Ovary (tissue), 9 donors: ENCODE results near the gene ADGRG1. TPM values are rescaled to one million over a fixed set of nuclear protein-coding genes. Genes with fewer than 3 reads are reported as not detected.

Source experiments
- DNase-seq, 5 donors: peaks; one replicate each; pipeline ENCODE4 v3.0.0-alpha.2; 2019 to 2020
- H3K27ac ChIP-seq, 2 donors: fragments of 200-600 bp; one replicate each; pipeline versions ENCODE4 v1.5.1 to v1.8.0; 2019 to 2022
- H3K27me3 ChIP-seq: fragments of 200-600 bp; one replicate; pipeline ENCODE4 v1.8.0; 2022
- H3K36me3 ChIP-seq: fragments of 200-600 bp; sonication (generic); one replicate; pipeline ENCODE4 v1.5.1; 2019
- H3K4me1 ChIP-seq: one replicate; pipeline ENCODE4 v1.8.1; 2013; ENCODE audit warnings: mild to moderate bottlenecking, moderate library complexity; ENCODE audit not compliant: insufficient read depth
- H3K4me3 ChIP-seq: fragments of 200-600 bp; sonication (generic); one replicate; pipeline ENCODE4 v1.5.1; 2017
- H3K9me3 ChIP-seq, 2 donors: fragments of 200-600 bp in 1 of 2; sonication (generic) in 1 of 2; one replicate each; pipeline versions ENCODE4 v1.5.1 to v1.8.1; 2013 to 2019; ENCODE audit warnings: mild to moderate bottlenecking in 1 of 2, moderate library complexity in 1 of 2
- EP300 ChIP-seq: sonication (generic); formaldehyde crosslinking; IDR thresholded peaks from one replicate; pipeline ENCODE4 v1.6.1; 2017; ENCODE audit warnings: antibody characterized with exemption
- POLR2A ChIP-seq: fragments of 450-650 bp; IDR thresholded peaks from one replicate; pipeline ENCODE4 v1.6.1; 2017; ENCODE audit warnings: antibody characterized with exemption, mild to moderate bottlenecking, moderate library complexity
- WGBS, 3 donors: extraction: QIAGEN DNeasy Blood & Tissue Kit in 1 of 3; methylation state at CpG; one replicate each; pipeline versions ENCODE4 v1.1.5 to v1.1.7; 2013 to 2017; 5-methylcytosine and 5-hydroxymethylcytosine counted together
- intact Hi-C, 4 donors: fragments of 100-400 bp; cut with DNase I; formaldehyde crosslinking; loops; one replicate each; pipeline versions ENCODE4 v1.11.0 to v1.15.1; 2022 to 2023
- polyA plus RNA-seq, 2 donors: library from polyadenylated mRNA; stranded (reverse); fragments of 200-250 nt in 1 of 2; fragments of 350-450 nt in 1 of 2; fragmentation: Illumina TruSeq in 1 of 2; extraction: RNeasy Lipid Tissue Mini Kit (QIAGEN cat#74804) in 1 of 2; gene quantifications; one replicate each; pipeline ENCODE4 v1.2.3, GENCODE V29; 2013 to 2014
- total RNA-seq, 7 donors: library from RNA; depleted of rRNA in 2 of 7; stranded (reverse); fragments of >200 nt in 2 of 7; fragmentation: NEBNext Ultra II Directional in 3 of 7; extraction: Animal tissue kit (Norgen Biotek cat#: 25700) in 3 of 7; gene quantifications; one replicate each; pipeline versions ENCODE4 v1.1.0 to v1.2.4, GENCODE V29; 2016 to 2023
- TF ChIP-seq, protein P1 (sequence below), 3 donors: fragments of 450-650 bp in 2 of 3; fragments of 200-600 bp in 1 of 3; IDR thresholded peaks; one replicate each; pipeline versions ENCODE4 v1.5.1 to v1.8.0; 2016 to 2022; ENCODE audit warnings: antibody characterized with exemption in 3 of 3, mild to moderate bottlenecking in 1 of 3
- donor health status: DM: no; HTN: no; CAD: no; lungs with moderate emphysema.
- donor health status: DM: no; HTN: no; CAD: no.
- donor health status: Bipolar disorder and iron deficiency.
- donor health status: DM: yes; HTN: yes; CAD: no.
- donor health status: DM: no; HTN: no; CAD: no.
- donor health status: DM: yes; HTN: yes; CAD: no.

ADGRG1 gene
- total and polyA plus RNA-seq, 9 donors = 6.2 to 54.0 (median 9.1) TPM

DNA sequence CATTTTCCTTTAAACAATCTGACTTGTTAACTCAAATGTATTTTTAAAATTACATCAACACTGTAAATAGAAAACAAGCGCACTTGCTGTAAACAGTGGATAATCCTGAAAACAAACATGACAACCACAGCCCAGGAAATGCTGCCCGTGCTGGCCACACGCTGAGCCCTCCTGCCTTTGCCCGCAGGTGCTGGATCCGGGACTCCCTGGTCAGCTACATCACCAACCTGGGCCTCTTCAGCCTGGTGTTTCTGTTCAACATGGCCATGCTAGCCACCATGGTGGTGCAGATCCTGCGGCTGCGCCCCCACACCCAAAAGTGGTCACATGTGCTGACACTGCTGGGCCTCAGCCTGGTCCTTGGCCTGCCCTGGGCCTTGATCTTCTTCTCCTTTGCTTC, 33.1 kb downstream of the ADGRG1 start:
- no peaks in the 10 kb centered on the region for H3K36me3 ChIP-seq
- 79 to 98% (median 93%) methylated on average over 7 of the region's 7 CpGs for WGBS, 3 donors
- no peaks in the 10 kb centered on the region for H3K4me1 ChIP-seq
- H3K4me3 ChIP-seq = no peak overlapping the region
- DNase-seq = no peak
- intact Hi-C loops = no loop called here
- H3K27ac ChIP-seq = no peak overlapping the region
- no peaks in the 10 kb centered on the region for H3K27me3 ChIP-seq
- TF ChIP-seq POLR2A = no peak
- TF ChIP-seq EP300 = no peak
- TF ChIP-seq, protein P1, sequence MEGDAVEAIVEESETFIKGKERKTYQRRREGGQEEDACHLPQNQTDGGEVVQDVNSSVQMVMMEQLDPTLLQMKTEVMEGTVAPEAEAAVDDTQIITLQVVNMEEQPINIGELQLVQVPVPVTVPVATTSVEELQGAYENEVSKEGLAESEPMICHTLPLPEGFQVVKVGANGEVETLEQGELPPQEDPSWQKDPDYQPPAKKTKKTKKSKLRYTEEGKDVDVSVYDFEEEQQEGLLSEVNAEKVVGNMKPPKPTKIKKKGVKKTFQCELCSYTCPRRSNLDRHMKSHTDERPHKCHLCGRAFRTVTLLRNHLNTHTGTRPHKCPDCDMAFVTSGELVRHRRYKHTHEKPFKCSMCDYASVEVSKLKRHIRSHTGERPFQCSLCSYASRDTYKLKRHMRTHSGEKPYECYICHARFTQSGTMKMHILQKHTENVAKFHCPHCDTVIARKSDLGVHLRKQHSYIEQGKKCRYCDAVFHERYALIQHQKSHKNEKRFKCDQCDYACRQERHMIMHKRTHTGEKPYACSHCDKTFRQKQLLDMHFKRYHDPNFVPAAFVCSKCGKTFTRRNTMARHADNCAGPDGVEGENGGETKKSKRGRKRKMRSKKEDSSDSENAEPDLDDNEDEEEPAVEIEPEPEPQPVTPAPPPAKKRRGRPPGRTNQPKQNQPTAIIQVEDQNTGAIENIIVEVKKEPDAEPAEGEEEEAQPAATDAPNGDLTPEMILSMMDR (IDR thresholded peaks at IDR 0.05) = no peak
- no peaks in the 10 kb centered on the region for H3K9me3 ChIP-seq

DNA sequence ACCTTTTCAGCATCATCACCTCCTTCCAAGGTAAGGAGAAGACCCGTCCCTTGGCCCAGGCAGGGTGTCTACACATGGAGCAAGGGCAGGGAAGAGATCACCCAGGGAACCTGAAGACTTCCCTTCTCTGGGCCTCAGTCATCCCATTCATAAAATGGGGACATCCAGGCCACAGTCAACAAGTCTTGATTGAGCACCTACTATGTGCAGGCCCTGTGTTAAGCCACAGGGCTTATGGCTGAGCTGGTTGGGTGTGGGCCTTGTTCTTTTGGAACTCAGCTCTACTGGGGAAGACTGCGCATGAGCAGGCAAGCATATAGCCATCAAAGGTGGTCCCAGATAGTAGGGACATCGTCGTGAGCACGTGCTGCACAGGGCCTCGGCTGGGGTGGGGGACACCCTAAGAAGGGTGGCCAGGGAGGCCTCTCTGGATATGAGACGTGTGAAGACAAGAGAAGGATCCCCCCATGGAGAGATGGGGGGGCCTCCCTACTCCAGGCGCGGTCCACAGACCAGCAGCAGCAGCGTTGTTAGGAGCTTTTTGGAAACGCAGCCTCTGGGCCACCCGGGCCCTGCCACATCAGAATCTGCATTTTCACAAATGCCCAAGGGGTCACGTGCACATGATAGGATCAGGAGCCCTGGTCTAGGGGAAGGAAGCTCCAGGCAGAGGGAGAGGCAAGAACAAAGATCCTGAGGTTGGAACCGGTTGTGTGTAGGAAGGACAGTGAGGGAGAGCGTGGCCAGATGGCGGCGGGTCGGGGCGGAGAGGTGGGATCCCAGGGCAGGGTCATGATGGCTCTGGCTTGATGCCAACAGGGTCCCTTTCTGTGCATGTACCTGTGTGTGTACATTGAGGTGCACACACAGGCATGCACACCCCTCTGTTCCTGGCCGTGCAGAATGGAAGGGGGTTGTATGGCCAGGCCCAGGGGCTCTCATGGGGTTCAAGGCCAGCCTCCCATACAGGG, 33.8 kb downstream of the ADGRG1 start:
- Histone ChIP-seq H3K9me3 (no peaks in the 10 kb centered on the region), H3K4me1 (no peaks in the 10 kb centered on the region), H3K4me3 (no peak overlapping the region), H3K36me3 (no peaks in the 10 kb centered on the region), H3K27ac (no peak overlapping the region), H3K27me3 (no peaks in the 10 kb centered on the region)
- DNase-seq = no peak
- TF ChIP-seq POLR2A = no peak
- TF ChIP-seq, protein P1 (IDR thresholded peaks at IDR 0.05) = no peak
- no peak for TF ChIP-seq EP300
- 84 to 90% (median 87%) methylated on average over 20 of the region's 20 CpGs for WGBS, 3 donors
- intact Hi-C loops = no loop called here

DNA sequence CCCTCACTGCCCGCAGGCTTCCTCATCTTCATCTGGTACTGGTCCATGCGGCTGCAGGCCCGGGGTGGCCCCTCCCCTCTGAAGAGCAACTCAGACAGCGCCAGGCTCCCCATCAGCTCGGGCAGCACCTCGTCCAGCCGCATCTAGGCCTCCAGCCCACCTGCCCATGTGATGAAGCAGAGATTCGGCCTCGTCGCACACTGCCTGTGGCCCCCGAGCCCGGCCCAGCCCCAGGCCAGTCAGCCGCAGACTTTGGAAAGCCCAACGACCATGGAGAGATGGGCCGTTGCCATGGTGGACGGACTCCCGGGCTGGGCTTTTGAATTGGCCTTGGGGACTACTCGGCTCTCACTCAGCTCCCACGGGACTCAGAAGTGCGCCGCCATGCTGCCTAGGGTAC, 35.0 kb downstream of the ADGRG1 start:
- no peaks in the 10 kb centered on the region for H3K36me3 ChIP-seq
- no peaks in the 10 kb centered on the region for H3K27me3 ChIP-seq
- no peak overlapping the region for H3K27ac ChIP-seq
- no peaks in the 10 kb centered on the region for H3K9me3 ChIP-seq
- TF ChIP-seq EP300 (no peak), POLR2A (no peak)
- TF ChIP-seq, protein P1 (IDR thresholded peaks at IDR 0.05) = no peak
- H3K4me1 ChIP-seq = no peaks in the 10 kb centered on the region
- H3K4me3 ChIP-seq = no peak overlapping the region
- intact Hi-C loops = no loop called here
- no peak for DNase-seq
- 81 to 86% (median 82%) methylated on average over 21 of the region's 21 CpGs for WGBS, 3 donors

DNA sequence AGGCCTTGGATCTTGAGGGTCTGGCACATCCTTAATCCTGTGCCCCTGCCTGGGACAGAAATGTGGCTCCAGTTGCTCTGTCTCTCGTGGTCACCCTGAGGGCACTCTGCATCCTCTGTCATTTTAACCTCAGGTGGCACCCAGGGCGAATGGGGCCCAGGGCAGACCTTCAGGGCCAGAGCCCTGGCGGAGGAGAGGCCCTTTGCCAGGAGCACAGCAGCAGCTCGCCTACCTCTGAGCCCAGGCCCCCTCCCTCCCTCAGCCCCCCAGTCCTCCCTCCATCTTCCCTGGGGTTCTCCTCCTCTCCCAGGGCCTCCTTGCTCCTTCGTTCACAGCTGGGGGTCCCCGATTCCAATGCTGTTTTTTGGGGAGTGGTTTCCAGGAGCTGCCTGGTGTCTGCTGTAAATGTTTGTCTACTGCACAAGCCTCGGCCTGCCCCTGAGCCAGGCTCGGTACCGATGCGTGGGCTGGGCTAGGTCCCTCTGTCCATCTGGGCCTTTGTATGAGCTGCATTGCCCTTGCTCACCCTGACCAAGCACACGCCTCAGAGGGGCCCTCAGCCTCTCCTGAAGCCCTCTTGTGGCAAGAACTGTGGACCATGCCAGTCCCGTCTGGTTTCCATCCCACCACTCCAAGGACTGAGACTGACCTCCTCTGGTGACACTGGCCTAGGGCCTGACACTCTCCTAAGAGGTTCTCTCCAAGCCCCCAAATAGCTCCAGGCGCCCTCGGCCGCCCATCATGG, 35.7 kb downstream of the ADGRG1 start:
- Histone ChIP-seq H3K9me3 (no peaks in the 10 kb centered on the region), H3K4me3 (no peak overlapping the region), H3K27ac (no peak overlapping the region), H3K36me3 (no peaks in the 10 kb centered on the region), H3K4me1 (no peaks in the 10 kb centered on the region), H3K27me3 (no peaks in the 10 kb centered on the region)
- intact Hi-C loops = no loop called here
- TF ChIP-seq POLR2A = no peak
- TF ChIP-seq, protein P1 (IDR thresholded peaks at IDR 0.05) = no peak
- no peak for TF ChIP-seq EP300
- DNase-seq = no peak
- 79 to 89% (median 81%) methylated on average over 15 of the region's 15 CpGs for WGBS, 3 donors
